ENCODE results near the gene PARP12. TPM values are rescaled to one million over a fixed set of nuclear protein-coding genes. Genes with fewer than 3 reads are reported as not detected.
A peak's percentile ranks its signal among the peaks of the same experiment; 100 is the strongest.

The PARP12 gene
- total RNA-seq, 6 experiments from 2014 or later = 15.7 to 33.1 (median 23.3) TPM

GRCh38 chr7:140085447-140085846 is 22.7 kb upstream of the PARP12 start:
- TF ChIP-seq POLR2A (IDR thresholded peaks at IDR 0.05) = no peak
- no peak for TF ChIP-seq CTCF (IDR thresholded peaks at IDR 0.05)
- no peak overlapping the region for H3K27ac ChIP-seq

GRCh38 chr7:140084972-140085371 is 22.2 kb upstream of the PARP12 start:
- intact Hi-C loops (cut with DNase I) = no loop called here
- DNase-seq (no peak), ATAC-seq (no peak)
- H3K27ac ChIP-seq = no peak overlapping the region
- peaks cover 0 to 6% (median 0%) of the 10 kb centered on the region in 4 donors for H3K36me3 ChIP-seq
- no peaks in the 10 kb centered on the region for H3K9me3 ChIP-seq
- no peak for TF ChIP-seq CTCF (IDR thresholded peaks at IDR 0.05)
- no peak for TF ChIP-seq POLR2A (IDR thresholded peaks at IDR 0.05)
- no peaks in the 10 kb centered on the region for H3K4me1 ChIP-seq
- 67% methylated on average over 8 of the region's 8 CpGs for WGBS (ENCODE audit: insufficient coverage, low coverage, low lambda C conversion rate, missing lambda C conversion rate)
- H3K27me3 ChIP-seq = no peaks in the 10 kb centered on the region
- no peak overlapping the region for H3K4me3 ChIP-seq

More at GRCh38 chr7:140085447-140085846, 22.7 kb upstream of the PARP12 start:
- H3K36me3 ChIP-seq = peaks cover 0 to 10% (median 2%) of the 10 kb centered on the region in 4 donors
- H3K27me3 ChIP-seq = no peaks in the 10 kb centered on the region
- 78% methylated on average over 2 of the region's 2 CpGs for WGBS (ENCODE audit: insufficient coverage, low coverage, low lambda C conversion rate, missing lambda C conversion rate)
- no peak for DNase-seq
- H3K4me3 ChIP-seq = no peak overlapping the region
- intact Hi-C loops (cut with DNase I) = no loop called here
- H3K4me1 ChIP-seq = no peaks in the 10 kb centered on the region
- H3K9me3 ChIP-seq = no peaks in the 10 kb centered on the region
- no peak for ATAC-seq

- no peak for DNase-seq
- TF ChIP-seq CTCF (IDR thresholded peaks at IDR 0.05) (no peak), POLR2A (IDR thresholded peaks at IDR 0.05) (no peak)
- Histone ChIP-seq H3K9me3 (no peaks in the 10 kb centered on the region), H3K27me3 (no peaks in the 10 kb centered on the region), H3K4me1 (no peaks in the 10 kb centered on the region), H3K4me3 (no peak overlapping the region), H3K27ac (no peak overlapping the region), H3K36me3 (no peaks in the 10 kb centered on the region)
- no peak for ATAC-seq
- 80% methylated on average over 4 of the region's 4 CpGs for WGBS (ENCODE audit: insufficient coverage, low coverage, low lambda C conversion rate, missing lambda C conversion rate)
- intact Hi-C loops (cut with DNase I) = no loop called here
Observed at GRCh38 chr7:140084142-140084655, 21.4 kb upstream of the PARP12 start.

DNA sequence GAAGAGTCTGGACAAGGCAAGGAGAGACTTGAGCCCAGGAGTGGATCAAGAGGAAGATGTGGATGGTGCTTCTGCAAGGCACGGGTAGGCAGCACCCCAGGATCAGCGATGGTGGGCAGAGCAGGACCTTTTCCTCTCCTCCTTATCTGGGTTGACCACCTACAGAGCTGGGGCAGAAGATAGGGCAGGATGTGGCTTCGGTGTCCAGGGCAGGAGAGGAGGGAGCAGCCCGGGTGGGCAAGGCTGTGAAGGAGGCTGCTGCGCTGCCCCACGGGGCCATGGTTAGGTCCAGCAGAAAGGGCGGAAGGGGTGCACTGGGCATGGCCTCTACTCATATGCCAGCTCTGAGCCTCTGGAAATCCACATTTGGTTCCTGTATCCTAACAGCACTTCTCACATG is 20.0 kb upstream of the PARP12 start:
- peak in 3 of 4 donors; percentile 4 to 33 (median 13) for ATAC-seq
- H3K36me3 ChIP-seq = no peaks in the 10 kb centered on the region
- H3K4me3 ChIP-seq = no peak overlapping the region
- TF ChIP-seq CTCF (IDR thresholded peaks at IDR 0.05) (no peak), POLR2A (IDR thresholded peaks at IDR 0.05) (no peak)
- H3K4me1 ChIP-seq = no peaks in the 10 kb centered on the region
- no peaks in the 10 kb centered on the region for H3K27me3 ChIP-seq
- intact Hi-C loops (cut with DNase I) = no loop called here
- H3K9me3 ChIP-seq = no peaks in the 10 kb centered on the region
- no peak overlapping the region for H3K27ac ChIP-seq
- DNase-seq = no peak
- 72% methylated on average over 3 of the region's 7 CpGs for WGBS (ENCODE audit: insufficient coverage, low coverage, low lambda C conversion rate, missing lambda C conversion rate)

All from right lobe of liver (tissue), 6 donors.